ENCODE data around the gene SSBP2.

DNA sequence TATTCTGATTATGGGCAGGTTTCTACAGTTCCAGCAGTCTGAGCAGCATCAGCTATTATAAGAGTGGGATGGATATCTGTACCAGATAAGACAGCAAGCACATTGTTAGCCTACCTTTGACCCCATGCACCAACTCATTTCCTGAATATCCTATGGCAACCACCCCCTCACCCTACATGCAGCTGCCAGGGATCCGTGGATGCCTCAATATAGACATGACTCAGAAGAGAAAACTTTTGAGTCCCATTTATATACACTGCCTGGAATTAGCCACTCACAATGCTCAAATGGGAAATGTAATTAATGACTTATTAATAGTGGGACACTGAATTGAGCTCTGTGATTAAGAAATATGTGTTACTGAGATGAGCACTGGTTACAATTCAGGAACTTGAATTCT lies 124.4 kb downstream of the SSBP2 start:
- TF ChIP-seq CTCF (IDR thresholded peaks at IDR 0.05; ENCODE audit: insufficient read depth, low read length): no peak
- no peak for TF ChIP-seq SPI1 (IDR thresholded peaks at IDR 0.05; ENCODE audit: borderline replicate concordance, low read depth)
- TF ChIP-seq REST (IDR thresholded peaks at IDR 0.05; ENCODE audit: insufficient replicate concordance, low read depth): no peak

All from HL-60 (cell line).